HG02588 (cell line): ENCODE data around the gene CNRIP1.
"Not testable (repeated sequence)": the region's sequence is repeated elsewhere in the genome, so short reads cannot be mapped to it uniquely, and the experiment has no call there.

Source experiments
- ATAC-seq: cut with Tn5 transposase; IDR thresholded peaks from one replicate; pipeline ENCODE4 v1.9.1; 2021; ENCODE audit warnings: mild to moderate bottlenecking, moderate library complexity; ENCODE audit not compliant: unreplicated experiment

Gene CNRIP1

GRCh38 chr2:68319398-68320117 lies at the start of gene CNRIP1:
TSS of gene CNRIP1 (minus strand) at chr2:68319949. CDS start at chr2:68319400, 549 bp downstream.
- no peak for ATAC-seq

DNA sequence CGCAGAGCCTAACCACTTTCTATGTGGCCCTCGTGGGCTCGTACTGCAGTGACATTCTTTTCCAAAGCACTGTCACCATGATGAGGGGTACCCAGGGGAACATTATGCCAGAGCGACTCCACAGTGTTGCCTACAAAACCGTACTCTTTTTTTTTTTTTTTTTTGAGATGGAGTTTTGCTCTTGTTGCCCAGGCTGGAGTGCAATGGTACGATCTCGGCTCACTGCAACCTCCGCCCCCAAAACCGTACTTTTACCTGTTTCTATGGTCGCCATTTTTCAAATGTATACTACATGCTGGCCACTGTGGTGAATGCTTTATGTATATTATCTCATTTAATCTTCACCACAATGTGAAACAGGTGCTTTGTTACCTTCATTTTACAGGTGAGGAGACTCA lies 49.6 kb upstream of the CNRIP1 start:
- ATAC-seq, result no peak

DNA sequence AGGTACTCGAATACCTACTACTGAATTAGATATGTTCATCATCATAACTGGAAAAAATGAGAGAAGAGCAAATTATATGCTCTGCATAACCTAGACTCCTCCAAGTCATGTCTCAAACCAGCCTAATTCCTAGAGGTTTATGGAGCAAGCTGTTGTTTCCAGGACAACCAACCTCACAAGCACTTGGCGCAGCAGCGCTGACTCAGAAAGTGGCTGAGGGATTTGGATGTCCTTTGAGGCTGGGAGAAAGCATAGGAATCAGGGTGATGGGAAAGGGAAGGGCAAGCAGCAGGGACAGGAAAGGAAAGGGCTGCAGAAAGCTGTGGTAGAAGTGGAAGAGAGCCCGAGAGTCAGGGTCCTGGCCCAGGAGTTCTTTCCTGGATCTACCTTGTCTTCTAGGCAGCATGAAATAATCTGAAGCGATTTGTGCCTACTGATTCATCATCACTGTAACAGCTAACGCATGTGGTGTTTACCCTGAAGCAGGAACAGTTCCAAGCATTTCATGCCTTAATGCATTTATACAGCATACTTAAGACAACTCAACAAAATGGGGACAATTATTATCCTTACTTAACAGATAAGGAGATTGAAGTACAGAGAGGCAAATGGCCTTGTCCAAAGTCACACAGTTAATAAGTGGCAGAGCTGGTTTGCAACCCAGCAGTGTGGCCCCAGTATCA lies 49.0 kb upstream of the CNRIP1 start:
- ATAC-seq, result no peak

DNA sequence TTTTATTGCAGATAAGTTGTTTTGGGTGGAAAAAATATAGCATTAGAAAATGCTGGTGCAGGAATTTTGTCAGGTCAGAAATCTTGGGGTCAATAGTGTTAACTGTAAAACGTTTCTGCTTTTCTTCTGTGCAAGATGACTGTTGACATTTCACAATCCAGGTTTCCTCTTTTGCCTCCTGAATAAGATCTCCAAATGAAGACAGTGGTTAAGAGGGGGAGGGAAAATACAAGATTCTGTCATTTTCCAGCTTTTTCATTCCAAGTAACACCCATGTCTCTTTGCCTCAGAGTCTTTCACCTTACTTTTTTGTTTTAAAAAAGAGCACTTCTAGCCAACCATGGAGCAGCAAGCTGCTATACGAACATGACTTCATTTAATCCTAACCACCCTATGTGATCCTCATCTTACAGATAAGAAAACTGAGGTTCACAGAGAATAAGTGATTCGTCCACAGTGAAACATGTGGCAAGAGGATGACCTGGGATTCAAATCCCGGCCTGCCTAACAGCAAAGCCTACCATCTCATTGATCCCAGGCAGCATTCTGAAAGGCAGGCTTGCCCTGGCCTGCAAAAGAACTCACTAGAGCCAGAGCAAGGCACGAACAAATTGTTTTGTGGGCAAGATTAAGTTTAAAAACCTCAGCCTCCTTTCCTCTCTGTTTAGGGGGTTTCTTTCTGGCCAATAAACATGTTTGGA lies 48.4 kb upstream of the CNRIP1 start:
- ATAC-seq, result no peak

- peak; percentile 46 for ATAC-seq
Observed at GRCh38 chr2:68366083-68366560, 46.4 kb upstream of the CNRIP1 start.

DNA sequence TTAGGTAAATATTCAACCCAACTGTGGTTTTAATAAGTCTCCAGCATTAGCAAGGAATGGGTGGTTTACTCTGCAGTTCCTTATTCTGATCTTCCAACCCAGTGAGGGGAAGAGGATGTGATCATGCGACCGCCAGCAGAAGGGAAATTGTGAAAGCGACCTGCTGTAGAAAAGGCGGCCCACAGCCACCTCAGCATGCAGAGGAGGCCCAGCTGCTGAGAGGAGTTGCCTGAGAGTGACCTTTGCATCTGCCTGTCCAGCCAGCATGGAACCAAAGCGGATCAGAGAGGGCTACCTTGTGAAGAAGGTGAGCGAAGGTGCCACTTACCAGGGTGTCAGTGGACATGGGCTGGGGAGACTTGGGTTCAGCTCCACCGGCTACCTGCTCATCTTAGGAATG lies 45.3 kb upstream of the CNRIP1 start, which contains the start of gene PLEK:
TSS of gene PLEK (plus strand) at position 196 of the 400 bp plus-strand sequence. CDS start at position 266, 70 bp downstream.
- peak; percentile 65 for ATAC-seq

- ATAC-seq, result no peak
Observed at GRCh38 chr2:68363721-68364120, 44.0 kb upstream of the CNRIP1 start.

GRCh38 chr2:68362749-68363148 lies 43.0 kb upstream of the CNRIP1 start:
- no peak for ATAC-seq

DNA sequence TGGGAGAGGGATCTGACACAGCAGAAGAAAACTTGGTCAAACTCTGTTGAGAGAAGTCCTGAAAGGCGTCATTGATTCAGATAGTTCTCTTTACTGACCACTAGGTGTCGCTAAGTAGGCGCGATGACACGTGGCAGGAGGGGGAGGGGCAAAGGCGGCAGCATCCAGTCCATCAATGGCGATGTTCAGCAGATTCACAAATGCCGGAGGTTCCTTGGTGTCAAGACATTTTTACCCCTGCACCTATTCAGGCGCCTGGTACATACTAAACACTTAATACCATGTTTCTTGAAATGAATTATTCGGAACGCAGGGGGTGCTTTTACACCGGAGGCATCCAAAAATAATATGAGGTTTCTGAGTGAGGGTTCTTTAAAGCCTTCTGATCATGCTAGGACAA lies 42.3 kb upstream of the CNRIP1 start:
- peak; percentile 38 for ATAC-seq

GRCh38 chr2:68359889-68360288 lies 40.1 kb upstream of the CNRIP1 start:
- no peak for ATAC-seq

DNA sequence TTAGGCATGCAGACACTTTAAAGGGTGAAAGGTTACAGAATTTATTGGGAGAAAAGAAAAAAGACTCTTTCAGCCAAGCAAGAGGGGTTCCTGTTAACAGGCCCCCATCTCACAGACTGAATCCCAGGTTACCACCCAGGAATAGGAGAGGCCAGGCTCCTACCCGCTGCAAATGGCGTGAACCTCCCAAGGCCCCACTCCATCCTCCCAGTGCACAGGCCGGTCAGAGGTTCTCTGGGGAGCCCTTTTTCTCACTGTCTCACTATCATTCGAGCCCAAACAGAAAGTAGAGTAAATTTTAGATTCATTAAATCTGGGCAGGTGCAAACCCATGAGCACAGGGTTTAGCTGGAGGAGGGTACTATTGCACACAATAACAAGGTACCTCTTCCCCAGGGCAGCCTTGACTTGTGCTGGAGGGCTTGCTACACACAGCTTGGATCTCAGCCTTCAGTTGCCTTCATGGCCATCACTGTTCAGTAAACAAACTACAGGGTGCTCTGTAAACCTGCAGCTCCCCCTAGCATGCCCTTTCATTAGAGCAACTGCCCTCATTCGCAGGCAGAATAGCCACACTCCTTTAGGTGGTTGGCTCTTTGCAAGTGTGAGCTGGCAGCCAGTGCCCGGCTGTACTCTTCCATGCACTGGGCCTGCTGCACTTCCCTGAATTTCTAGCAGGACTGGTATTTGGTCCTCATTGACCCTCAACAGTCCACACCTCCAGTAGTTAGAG lies 38.0 kb upstream of the CNRIP1 start:
- peak; percentile 66 for ATAC-seq

DNA sequence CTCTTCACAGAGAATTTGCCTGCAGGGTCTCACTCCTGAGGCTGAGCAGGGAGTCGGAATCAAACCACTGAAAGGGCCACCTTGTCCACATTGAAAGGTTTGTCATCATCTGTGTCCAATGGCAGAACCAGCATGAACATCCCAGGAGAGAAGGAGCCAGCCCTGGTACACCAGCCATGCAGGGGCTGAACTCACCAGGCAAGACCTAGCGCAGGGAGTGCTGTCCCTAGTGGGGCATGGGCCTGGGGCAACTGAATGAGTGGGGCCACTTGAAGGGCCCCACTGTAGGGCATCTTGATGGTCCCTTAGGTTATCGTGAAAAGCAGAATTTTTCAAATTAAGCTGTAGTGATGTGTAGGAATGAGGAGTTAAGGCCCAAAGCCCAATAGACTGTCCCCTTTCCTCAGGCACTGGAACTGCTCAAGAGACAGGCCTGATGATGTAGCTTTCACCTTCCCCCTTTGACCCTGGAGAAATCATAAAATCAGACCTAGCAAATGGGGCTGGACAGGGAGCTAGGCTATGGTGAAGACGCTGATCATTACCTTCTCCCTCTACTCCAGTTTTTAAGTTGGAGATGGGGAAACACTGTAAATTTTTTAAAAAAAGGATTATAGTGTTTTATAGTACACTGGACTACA lies 37.0 kb upstream of the CNRIP1 start:
- no peak for ATAC-seq

DNA sequence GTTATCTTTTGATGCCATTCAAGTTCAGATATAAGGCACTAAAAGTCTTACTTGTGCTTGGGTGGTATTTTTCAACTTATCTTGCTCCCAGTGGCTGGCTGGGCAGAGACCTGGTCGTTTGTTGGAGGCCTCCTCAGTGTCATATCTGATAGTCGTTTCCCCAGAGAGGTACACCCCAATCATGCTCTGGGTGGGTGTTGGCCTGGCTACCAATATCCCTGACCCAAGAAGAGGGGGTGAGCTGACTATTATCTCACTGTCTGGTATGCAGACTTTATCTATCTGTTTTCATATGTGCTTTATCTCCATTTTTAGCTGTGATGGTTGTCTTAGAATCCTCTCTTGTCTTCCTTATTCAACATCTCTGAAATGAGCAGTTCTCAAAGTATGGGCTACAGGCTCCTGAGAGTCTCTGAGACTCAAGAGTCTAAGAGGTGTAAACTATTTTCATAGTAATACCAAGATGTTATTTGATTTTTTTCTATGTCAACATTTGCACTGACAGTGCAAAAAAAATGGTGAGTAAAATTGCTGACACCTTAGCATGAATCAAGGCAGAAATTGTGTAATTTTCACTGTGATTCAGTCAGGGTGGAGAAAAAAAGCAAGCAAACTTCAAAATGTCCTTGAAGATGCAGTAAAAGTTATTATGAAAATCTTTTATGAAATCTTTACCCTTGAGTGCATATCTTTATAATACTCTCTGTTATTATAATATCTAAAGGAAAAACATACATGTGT lies 33.1 kb upstream of the CNRIP1 start:
- no peak for ATAC-seq

- ATAC-seq, result no peak
Observed at GRCh38 chr2:68351997-68352396, 32.2 kb upstream of the CNRIP1 start.

- ATAC-seq, result not testable (repeated sequence)
Observed at GRCh38 chr2:68349091-68349490, 29.3 kb upstream of the CNRIP1 start.

DNA sequence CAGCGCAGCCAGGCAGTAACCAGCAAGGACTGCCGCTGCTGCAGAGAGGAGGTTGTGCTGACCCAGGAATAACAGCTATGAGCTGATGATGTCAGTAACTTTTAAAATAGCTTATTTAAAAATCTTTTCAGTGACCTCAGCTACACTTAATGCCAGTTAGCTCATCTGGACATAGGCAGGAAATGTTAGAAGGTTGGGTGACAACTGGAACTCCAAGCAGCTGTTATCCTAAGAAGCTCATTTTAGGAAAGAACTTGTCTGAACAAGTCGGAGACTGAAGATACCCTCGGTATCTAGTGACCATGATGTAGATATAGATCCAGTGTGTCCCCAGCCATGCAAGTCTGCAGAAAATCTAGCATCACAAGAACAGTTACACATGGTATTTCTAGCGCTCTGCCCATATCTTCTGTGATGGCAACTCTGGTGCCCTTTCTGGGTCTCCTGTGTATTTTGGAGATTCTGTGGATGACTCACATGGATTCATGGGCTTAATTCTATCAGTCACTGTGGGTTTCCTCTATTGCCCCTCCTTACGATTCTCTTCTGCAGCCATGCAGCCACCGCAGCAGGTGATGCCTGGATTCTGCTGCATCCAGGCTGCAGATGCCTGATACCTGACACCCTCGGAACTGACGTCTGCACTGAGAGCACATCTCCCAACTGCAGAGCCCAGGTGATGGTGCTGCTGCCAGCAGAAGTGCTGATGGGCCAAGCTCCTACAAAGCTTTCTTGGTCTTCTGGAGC lies 25.6 kb upstream of the CNRIP1 start:
- no peak for ATAC-seq

DNA sequence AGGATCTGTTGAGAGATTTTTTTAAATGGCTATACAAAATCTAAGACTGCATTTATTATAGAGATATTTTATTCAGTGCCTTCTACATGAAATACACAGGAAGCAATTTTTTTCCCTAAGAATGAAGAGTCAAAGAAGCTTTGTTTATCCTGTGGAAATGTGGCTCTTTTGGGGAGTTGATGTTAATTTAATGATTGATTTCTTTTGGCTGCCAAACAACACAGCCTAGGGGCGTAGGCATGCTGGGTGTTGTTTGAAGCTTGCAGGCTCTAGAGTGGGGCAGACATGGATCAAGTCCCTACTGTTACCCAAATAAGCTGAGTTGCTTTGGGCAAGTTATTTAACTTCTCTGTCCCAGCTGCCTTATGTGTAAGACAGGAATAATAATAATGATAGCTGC lies 24.3 kb upstream of the CNRIP1 start:
- ATAC-seq, result no peak

- no peak for ATAC-seq
Observed at GRCh38 chr2:68342470-68342869, 22.7 kb upstream of the CNRIP1 start.

GRCh38 chr2:68341583-68341982 lies 21.8 kb upstream of the CNRIP1 start:
- no peak for ATAC-seq
